Keratinocyte (primary cell): ENCODE measurements around the gene SPEF1.

Experiments used
- EZH2 ChIP-seq: IDR thresholded peaks from one replicate; pipeline ENCODE4 v1.6.1; 2012; ENCODE audit warnings: inconsistent platforms, mild to moderate bottlenecking, low read length, moderate library complexity
- TF ChIP-seq, protein P1 (sequence below), 3 experiments: IDR thresholded peaks in 1 of 3; conservative IDR thresholded peaks in 1 of 3; optimal IDR thresholded peaks in 1 of 3; 2 replicates in 2 of 3; 3 replicates in 1 of 3; pipeline versions ENCODE3 to v1.5.1; 2011; ENCODE audit warnings: low read length in 3 of 3, mild to moderate bottlenecking in 3 of 3, moderate library complexity in 2 of 3, control low read depth in 1 of 3, inconsistent platforms in 1 of 3; ENCODE audit not compliant: insufficient read depth in 2 of 3; ENCODE audit errors: extremely low read depth in 1 of 3

DNA sequence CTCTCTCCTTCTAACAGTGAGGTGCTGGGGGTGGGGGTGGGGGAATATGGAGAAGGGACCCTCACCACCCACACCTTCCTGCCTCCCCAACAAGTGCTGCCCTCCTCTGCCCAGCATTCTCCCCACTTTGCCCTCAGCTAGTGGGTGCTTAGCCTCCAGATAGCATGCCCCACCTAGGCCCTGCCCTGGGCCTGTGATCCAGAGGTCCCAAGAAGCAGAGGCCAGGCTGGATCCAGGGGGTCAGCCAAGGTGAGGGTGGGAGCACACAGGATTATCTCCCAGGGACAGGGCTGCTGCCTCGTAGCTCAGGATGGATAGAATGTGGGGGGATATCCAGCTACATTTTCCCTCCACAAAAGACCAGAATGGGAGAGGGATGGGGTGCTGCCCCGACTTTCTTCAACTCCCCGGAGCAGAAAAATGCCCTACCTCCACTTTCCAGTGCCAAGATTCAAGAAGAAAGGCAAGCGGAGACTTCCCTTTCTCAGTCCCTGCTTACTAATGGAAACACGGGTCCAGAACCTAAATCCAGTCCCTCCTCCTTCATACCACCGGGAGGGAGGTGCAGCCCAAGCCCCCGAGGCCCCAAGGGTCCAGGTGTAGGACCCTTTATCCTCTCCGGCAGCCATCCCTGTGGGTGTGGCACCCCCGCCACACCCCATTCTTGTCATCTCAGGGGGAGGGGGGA is 14.7 kb downstream of the SPEF1 start:
- TF ChIP-seq, protein P1, sequence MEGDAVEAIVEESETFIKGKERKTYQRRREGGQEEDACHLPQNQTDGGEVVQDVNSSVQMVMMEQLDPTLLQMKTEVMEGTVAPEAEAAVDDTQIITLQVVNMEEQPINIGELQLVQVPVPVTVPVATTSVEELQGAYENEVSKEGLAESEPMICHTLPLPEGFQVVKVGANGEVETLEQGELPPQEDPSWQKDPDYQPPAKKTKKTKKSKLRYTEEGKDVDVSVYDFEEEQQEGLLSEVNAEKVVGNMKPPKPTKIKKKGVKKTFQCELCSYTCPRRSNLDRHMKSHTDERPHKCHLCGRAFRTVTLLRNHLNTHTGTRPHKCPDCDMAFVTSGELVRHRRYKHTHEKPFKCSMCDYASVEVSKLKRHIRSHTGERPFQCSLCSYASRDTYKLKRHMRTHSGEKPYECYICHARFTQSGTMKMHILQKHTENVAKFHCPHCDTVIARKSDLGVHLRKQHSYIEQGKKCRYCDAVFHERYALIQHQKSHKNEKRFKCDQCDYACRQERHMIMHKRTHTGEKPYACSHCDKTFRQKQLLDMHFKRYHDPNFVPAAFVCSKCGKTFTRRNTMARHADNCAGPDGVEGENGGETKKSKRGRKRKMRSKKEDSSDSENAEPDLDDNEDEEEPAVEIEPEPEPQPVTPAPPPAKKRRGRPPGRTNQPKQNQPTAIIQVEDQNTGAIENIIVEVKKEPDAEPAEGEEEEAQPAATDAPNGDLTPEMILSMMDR (optimal IDR thresholded peaks at IDR 0.05 in 1 of 3, IDR thresholded peaks at IDR 0.05 in 1 of 3, conservative IDR thresholded peaks at IDR 0.05 in 1 of 3; ENCODE audit: extremely low read depth in 1 of 3, insufficient read depth in 2 of 3, low read length in 3 of 3) = no peak
- no peak for TF ChIP-seq EZH2
